HG02943 (cell line): Measurements from ENCODE around the gene RPS21.

Source experiments
- ATAC-seq: cut with Tn5 transposase; IDR thresholded peaks from one replicate; pipeline ENCODE4 v1.9.1; 2021; ENCODE audit warnings: mild to moderate bottlenecking, low read depth, moderate library complexity; ENCODE audit not compliant: unreplicated experiment

RPS21 gene

DNA sequence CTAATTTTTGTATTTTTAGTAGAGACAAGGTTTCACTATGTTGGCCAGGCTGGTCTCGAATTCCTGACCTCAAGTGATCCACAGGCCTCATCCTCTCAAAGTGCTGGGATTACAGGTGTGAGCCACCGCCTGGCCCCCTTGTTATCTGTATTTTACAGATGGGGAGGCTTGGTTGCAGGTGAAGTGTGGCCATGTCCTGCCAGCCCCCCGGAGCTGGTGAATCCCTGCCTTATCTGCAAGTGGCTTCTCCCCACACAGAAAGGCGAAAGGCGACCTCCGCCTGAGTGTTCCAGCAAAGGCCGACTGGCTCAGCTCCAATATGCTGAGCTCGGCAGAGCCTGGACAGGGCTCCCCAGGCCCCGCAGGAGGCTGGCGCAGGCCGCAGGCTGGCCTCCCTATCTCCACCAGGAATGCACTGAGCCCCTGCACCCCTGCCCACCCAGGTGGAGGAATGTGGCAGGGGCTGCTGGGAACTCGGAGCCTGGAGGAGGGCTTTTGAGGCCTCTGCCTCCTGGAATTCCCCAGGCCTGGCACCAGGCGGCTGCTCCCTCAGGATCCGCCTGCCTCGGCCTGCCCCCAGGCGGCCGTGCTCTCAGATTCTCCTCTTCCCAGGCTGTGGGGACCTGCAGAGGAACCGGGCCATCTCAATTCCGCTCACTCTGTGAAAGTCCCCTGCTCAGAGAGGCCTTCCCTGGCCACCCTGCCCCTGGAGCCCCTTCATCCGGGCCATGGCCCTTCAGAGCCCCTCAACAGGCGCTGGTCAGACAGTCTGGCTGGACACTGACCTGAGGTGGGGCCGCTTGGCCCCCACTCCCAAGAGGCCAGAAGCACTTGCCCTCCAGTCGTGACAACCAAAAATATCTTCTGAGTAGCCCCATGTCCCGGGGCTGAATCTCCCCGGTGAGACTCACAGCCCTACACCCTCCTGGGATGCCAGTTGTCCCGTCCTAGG, 10.5 kb upstream of the RPS21 start:
- ATAC-seq, result no peak

- ATAC-seq, result no peak
Measured at GRCh38 chr20:62377064-62377461, 9.8 kb upstream of the RPS21 start.

GRCh38 chr20:62377615-62378178, 9.2 kb upstream of the RPS21 start:
- no peak for ATAC-seq

GRCh38 chr20:62378215-62378614, 8.7 kb upstream of the RPS21 start:
- ATAC-seq, result no peak

DNA sequence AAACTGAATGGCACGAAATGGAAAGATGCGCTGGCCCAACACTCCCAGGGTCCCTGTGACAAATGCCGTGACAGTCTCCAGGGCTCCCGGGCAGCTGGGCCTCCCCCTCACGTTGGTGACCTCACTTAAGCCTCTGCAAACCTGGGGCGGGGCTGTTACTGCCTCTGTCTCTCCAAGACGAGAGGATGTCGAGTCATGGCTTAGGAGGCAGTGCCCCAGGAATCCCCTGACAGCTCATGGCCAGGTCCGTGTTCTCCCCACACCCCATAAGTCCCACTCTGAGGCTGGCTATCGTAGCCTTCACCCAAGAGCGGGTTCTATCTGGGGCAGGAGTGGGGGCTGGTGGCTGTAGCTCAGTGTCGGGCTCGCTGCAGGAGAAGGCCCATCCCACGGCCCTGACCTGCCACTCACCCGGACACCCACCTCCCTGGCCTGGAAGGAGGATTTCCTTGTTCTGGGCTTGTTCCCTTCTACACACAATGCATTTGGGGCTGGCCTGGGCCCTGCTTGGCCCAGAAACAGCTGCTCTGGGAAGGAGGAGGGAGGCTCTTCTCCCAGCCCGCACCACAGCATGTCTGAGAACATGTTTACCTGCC, 5.6 kb upstream of the RPS21 start:
- ATAC-seq, result no peak

DNA sequence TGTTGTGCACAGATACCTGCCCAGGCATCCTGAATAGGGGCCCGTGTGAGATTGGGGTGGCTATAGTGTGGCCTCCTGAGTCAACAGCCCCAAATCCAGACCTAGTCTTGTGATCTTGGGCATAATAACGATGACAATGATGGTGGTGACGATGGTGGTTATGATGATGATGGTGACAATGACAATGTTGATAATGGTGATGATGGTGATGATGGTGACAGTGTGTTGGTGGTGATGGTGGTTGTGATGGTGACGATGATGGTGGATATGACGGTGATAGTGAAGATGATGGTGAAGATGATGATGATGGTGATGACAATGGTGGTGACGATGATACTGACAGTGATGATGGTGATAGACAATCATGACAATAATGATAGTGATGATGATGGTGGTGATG, 5.1 kb upstream of the RPS21 start:
- no peak for ATAC-seq

DNA sequence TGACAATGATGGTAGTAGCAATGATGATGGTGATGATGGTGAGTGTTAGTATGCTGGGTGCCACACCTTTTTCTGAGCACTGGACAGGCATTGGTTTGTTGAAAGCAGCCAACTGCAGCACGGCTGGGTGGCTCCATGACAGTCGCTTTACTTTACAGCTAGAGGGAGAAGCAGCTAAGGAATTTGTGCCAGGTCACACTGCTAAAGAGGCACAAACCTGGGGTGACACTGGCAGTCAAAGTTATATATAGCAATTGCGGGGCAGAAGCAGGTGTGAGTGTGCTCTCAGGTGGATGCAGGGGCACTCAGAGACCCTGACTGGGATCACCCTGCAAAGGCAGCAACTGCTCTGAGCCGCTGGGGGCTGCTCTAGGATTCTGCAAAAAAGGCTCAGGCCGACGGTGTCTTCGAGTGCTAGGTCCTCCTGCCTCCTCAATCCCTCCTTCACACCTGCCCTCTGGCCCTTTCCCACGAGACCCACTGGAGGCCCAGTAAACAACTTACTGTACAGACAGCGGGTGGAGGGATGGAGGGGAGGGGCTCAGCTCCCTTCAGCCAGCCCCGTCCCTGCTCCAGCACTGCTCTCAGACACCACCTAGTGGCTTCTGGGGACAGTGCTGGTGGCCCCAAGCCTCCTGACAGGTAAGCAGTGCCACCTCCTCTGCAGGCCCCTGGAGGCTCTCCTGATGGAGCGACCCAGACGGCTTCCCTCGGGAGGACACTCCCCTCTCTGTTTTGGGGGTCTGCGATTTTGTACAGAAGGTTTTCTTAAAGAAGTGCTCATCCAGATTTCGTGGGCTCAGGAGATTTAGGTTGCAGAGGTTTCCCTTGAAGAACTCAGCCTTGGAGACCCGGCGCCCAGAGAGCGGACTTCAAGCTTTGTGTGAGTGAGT, 4.4 kb upstream of the RPS21 start:
- no peak for ATAC-seq

- ATAC-seq, result peak; percentile 9
Measured at GRCh38 chr20:62387219-62387913, 463 bp downstream of the RPS21 start.

GRCh38 chr20:62387933-62388635, 1.2 kb downstream of the RPS21 start:
- ATAC-seq, result no peak

DNA sequence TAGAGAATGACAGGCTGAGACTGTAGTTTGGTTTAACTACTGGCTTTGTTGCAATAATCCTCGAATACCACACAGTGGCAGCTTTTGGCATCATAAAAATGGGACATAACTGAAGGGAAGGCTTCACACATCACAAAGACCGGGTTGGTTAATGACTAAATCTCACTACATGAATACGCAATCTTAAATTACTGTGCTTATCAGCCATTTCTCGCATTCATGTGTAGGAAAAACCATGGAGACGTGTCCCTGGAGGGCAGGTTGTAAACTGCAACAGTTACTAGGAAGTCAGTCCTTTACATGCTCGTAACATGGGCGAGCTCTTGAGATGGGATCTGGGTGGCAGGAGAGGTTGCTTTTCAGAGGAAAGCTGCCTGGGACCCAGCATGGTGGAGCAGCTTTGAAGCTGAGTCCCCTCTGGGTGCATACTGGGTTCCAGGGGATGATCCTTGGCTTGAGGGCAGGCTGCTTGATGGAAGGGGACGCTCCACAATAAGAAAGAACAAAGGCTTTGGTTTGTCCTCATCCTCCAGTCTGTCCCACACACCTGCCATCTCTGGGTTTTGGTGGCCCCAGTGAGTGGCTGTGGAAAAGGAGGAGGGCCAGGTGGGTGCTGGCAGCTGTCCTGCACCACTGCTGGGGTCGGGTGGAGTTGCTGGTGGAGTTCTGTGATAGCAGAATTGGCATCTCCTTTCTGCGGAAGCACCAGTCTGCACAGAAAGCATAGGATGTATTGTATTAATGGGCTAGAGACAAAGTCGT, 2.1 kb downstream of the RPS21 start:
- ATAC-seq, result no peak

DNA sequence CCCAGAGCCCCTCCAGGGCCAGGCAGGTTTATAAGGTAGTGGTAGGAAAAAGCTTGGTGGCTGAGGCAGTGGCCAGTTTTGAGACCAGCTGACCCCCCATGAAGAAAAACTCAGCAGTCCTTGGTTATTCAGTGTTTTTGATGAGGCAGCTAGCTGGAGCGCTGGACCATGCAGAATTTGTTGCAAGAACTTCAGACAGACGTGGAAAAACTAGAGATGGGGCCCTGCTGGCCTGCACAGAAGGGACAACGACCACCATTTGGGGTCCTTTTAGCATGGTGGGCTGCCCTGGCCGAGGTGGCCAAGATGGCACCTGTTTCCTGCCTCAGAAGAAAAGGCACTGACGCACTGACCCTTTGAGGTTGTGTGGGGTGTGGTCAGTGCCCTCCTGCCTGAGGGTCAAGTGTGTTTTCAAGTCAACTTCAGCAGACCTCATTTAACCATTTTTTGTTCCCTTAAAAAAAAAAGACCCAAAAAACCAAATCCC, 2.7 kb downstream of the RPS21 start:
- no peak for ATAC-seq

DNA sequence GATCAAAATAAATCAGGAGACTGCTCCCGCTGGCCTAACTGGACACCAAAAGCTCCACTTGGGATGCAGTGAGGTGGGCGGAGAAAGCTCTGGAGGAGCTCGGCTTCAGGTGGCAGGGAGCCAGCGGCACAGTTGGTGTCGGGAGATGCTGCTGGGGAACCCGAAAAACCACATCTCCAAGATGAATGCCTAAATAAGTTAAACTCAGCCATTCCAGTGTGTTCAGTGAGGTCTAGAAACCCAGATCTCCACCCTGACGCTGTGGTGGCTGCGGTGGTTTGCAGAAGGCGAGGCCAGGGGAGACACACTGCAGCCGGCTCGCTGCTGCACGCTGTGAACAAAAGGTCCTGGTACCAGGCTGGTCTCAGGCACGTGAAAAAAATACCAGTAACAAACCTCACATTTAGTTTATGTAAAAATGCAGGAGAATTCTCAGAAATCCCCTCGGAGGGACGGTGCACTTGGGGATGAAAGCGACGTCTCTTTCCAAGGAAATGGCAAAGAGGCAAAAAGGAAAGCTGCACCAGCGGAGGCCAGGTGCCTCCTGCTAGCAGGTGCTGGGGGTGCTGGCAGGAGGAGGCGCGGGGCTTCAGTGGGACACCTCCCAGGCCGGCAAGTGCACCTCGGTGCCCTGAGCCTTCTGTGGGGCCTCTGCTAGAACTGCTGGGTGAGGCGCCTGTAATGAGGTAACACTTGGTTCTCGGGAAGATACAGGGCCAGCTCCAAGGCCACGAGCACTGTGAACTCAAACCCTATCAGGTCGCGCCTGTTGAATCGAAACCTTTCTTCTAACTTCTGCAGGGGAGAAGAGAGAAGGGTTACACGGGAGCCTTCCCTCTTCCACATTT, 3.6 kb downstream of the RPS21 start:
- no peak for ATAC-seq

- no peak for ATAC-seq
Measured at GRCh38 chr20:62391165-62392076, 4.5 kb downstream of the RPS21 start.

DNA sequence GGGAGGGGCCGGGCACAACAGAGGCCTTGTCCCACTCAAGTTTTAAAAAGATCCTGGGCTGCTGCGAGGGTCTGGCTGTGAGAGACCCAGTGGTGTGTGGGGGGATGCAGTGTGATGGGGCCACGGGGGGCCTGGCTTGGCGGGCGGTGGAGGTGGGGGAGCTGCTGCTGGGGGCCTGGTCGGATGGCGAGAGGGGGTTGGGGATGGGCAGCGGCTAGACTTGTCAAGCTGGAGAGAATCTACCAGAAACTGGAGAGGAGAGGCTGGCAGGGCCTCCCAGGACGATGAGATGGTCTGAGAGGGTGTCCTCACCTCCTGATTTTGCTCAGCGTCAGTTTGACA, 5.1 kb downstream of the RPS21 start:
- ATAC-seq, result no peak

DNA sequence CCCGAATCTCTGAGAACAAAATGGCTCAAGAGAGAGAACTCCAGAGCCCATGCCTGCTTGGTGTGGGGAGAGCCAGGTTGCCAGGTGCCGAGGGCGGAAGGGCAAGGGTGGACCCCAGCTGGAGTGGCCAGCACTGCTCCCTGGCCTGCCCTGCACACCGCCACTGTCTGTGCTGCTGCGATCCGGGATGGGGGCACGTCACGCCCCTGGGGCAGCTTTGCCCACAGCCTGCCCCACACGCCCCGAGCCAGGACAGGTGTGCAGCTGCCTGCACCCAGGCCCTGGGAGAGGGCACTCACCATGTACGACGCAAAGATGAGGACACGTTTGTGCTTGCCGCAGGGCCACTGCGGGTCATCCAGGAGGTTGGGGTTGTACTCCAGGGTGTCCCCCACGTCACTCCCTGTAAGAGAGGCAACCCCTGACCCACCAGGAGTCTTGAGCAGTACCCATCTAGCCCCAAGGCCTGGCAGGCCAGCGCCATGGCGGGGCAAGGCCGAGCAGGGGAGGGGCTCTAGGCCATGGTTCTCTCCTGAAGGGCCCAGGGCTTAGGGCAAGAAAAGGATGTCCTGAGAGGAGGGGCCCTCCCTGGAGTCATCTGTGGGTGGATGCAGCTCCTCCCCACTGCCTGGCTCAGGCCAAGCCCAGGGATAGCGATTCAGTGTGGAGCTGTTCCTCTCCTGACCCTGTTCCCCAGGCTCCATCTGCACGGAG, 5.9 kb downstream of the RPS21 start:
- ATAC-seq, result no peak

- ATAC-seq, result no peak
Measured at GRCh38 chr20:62393335-62393665, 6.4 kb downstream of the RPS21 start.
